CD4-positive, alpha-beta T cell treated with Interleukin-1 beta for 1 hour (primary cell): ENCODE data around the gene IL10RB.

Experiments
- DNase-seq, 2 donors: peaks; one replicate each; pipeline ENCODE4 v3.0.0-alpha.2; 2020 to 2022

IL10RB gene

DNA sequence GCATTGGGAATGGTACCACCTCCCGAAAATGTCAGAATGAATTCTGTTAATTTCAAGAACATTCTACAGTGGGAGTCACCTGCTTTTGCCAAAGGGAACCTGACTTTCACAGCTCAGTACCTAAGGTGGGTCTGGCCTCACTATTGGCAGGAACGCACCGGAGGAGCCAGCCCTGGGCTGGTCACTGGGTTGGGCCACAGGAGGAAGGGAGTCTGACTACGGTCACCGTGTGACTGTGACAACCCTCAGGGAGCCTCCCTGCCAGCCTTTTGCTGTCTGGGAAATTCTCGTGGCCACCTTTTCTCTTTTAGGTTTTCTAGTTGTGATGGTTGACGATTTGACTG is 2.2 kb downstream of the IL10RB start:
- DNase-seq = no peak

DNA sequence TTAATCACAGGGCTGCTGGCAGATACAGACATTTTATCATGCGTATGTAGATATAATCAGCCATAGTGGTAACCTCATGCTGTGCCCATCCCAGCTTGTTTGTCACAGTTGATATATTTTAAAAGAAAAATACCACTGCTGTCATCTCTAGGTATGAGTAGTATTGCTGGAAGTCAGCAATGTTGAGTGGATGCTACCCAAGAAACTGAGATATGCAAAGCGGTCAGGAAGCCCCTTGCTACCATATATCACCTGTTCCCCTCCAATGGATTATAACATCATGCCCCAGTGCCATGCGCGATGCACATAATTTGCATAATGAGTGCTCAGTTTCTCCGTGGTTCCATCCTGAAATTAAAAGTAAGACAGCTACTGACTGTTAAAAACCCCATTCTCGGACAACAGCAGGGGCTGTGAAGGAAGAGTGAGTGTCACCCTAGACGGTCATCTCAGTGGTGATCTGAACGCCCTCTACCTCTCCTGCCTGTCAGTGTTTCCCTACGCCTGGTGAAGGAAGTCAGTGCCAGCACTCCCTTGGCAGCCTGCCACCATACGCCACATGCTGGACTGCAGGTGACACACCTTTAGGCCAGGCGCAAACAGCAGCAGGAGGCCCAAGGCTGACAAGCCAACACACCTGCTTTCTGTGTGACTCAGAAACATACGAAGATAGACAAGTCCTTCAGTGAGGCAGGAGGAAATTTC is 2.7 kb downstream of the IL10RB start:
- peak; percentile 27 to 42 for DNase-seq

- no peak for DNase-seq
Measured at GRCh38 chr21:33270986-33271385, 4.8 kb downstream of the IL10RB start.

GRCh38 chr21:33273044-33273443 is 6.9 kb downstream of the IL10RB start:
- no peak for DNase-seq

- no peak for DNase-seq
Measured at GRCh38 chr21:33278721-33279120, 12.6 kb downstream of the IL10RB start.

GRCh38 chr21:33279330-33279820 is 13.2 kb downstream of the IL10RB start:
- no peak for DNase-seq

GRCh38 chr21:33281096-33281652 is 15.0 kb downstream of the IL10RB start:
- DNase-seq = no peak

GRCh38 chr21:33283203-33283602 is 17.0 kb downstream of the IL10RB start:
- DNase-seq = no peak

DNA sequence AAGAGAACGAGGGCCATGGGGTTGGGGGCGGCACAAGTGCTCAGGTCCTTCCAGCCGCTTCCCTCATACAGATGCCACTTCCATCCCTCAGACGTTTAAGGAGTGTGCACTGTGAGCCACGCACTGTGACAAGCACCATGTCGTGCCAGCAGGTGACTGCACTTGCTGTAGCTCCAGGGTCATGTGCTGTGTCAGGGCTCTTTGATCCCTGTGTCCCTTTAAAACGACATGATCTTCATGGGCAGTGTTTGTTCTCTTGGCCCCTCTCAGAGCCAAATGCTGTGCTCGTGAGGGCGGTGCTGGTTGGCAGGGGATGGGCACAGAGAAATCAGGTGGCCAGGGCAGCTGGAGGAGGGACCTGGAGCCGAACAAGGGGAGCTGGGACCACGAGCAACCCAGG is 19.9 kb downstream of the IL10RB start:
- DNase-seq = no peak

DNA sequence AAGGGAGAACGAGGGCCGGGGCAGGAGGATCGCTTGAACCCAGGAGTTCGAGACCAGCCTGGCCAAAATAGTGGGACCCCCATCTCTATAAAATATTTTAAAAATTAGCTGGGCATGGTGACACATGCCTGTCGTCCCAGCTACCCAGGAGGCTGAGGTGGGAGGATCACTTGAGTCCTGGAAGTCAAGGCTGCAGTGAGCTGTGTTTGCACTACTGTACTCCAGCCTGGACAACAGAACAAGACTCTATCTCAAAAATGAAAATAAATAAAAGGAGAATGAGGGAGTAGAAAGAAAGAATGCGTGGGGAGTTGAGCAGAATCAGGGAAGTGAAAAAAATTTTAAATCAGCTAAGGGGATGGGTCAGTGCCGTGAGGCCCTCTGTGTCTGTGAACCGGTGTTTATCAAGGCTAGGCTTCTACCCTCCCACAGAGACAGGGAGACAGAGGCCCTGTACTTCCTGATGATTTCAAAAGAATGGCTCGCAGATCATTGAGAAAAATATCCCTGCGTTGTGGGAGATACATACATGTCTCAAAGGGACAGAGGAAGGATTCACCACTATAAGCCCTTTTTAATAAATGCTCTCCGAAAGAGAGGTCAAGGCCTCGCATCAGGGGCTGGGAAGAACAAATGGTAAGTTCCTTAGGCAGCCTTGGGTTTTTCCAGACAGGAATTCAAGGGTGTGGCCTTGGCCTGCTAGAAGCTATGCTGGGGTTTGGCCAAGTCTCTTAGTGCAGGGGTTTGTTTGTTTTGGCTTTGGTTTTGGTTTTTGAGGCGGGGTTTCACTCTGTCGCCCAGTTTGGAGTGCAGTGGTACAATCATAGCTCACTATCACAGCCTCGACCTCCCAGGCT is 20.7 kb downstream of the IL10RB start:
- no peak for DNase-seq

GRCh38 chr21:33289199-33289819 is 23.1 kb downstream of the IL10RB start:
- no peak for DNase-seq

- no peak for DNase-seq
Measured at GRCh38 chr21:33290441-33290840, 24.3 kb downstream of the IL10RB start.

DNA sequence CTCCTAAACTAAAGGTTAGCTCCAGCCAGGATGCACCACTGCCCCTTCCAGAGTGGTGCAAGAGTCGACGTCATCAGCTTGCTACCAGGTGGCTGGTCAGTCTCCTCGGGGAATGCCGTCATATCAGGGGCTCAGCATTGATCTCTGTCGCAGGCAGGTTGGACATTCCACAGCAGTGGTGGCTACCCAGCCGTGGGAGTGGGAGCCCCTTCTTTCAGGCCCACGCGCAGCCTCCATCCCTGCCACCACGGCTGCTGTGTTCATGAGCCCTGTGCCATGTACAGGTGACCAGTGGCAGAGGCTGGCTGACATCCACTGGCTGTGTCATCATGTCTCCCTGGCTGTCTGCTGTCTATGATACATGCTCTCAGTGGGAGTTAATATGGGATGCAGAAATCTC is 25.5 kb downstream of the IL10RB start:
- DNase-seq = no peak

- DNase-seq = no peak
Measured at GRCh38 chr21:33292724-33293123, 26.6 kb downstream of the IL10RB start.

DNA sequence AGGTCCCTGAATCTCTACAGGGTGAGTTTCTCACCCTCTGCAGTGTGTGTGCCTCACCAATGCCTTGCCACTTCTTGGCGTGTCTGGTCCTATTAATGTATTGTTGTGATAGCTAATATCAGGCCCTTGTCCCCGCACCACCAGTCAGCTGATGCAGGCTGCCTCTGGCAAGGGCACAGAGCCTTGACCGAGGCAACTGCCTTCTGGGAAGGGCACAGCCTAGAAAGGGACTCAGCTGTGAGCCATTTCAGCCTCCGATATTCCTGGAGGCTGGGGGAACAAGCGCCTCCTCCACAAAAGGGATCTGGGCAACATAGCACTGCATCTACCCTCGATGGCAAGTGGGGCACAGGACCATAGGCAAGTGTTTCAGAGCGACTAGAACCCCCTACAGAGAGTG is 27.0 kb downstream of the IL10RB start:
- no peak for DNase-seq

DNA sequence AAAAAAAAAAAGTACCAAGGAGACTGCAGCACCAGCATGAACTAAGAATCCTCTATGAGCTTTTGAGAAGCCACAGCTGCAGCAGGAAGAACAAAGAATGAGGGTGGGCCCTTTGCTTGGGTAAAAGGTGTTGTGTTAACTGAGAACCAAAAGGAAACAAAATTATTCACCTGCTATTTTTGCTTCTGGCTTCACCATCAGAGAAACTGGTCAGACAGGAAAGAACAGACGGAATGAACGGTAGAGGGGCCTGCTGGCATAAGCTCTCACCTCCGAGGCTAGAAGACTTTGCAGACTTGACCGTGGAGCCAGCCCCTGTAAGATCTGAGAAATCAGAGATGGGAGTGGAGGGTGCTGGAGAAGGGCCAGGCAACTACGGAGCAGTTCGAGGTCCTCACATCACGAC is 27.6 kb downstream of the IL10RB start:
- DNase-seq = peak in 1 of 2 donors; percentile 12

DNA sequence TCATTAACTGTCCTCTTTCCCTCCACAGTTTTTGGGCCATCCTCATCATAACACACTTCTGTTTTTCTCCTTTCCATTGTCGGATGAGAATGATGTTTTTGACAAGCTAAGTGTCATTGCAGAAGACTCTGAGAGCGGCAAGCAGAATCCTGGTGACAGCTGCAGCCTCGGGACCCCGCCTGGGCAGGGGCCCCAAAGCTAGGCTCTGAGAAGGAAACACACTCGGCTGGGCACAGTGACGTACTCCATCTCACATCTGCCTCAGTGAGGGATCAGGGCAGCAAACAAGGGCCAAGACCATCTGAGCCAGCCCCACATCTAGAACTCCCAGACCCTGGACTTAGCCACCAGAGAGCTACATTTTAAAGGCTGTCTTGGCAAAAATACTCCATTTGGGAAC is 30.0 kb downstream of the IL10RB start:
- DNase-seq = peak in 1 of 2 donors; percentile 70

DNA sequence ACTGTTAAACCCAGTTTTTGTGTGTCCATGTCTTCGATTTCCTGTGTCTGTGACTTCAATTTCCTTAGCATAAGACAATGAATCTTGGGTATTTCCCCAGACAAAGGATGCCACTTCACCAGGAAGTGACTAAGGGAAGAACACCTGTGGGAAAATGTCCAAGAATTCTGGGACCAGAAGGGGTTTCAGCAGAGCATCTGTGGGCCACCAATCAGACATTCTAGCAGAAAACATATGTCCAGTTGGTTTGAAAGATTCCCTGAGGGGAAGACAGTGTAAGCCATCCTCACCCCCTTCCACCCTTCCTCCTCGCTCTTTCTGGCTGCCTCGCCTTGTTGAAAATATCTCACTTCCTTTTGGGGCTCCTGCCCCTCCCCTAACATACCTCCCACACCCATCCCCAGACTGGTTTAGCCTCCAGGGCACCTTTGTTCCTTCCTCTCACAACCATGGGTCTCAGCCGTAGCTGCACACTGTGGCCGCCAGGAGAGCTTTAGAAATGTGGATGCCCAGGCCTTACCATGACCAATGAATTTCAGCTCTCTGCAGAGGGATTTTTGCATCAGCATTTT is 33.1 kb downstream of the IL10RB start:
- peak; percentile 52 to 68 for DNase-seq

GRCh38 chr21:33300701-33301631 is 34.8 kb downstream of the IL10RB start:
- peak in 1 of 2 donors; percentile 67 for DNase-seq

- DNase-seq = no peak
Measured at GRCh38 chr21:33301632-33302002, 35.5 kb downstream of the IL10RB start.

DNA sequence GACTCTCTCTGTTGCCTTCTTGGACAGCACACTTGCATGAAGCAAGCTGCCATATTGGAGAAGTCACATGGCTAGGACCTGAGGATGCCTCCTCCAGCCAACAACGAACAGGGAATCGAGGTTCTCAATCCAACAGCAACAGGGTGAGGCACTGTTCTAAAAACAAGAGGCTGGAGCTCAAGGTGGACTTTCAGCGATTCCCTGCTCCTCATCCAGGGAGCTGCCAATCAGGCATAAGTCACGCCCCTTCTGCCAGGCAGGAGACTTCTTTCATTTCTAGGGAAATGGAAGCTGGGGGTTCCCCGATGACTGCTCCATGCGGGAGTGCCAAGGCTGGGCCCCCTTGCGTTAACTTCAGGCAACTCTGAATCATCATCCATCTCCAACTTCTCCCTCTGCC is 35.9 kb downstream of the IL10RB start:
- peak in 1 of 2 donors; percentile 12 for DNase-seq

DNA sequence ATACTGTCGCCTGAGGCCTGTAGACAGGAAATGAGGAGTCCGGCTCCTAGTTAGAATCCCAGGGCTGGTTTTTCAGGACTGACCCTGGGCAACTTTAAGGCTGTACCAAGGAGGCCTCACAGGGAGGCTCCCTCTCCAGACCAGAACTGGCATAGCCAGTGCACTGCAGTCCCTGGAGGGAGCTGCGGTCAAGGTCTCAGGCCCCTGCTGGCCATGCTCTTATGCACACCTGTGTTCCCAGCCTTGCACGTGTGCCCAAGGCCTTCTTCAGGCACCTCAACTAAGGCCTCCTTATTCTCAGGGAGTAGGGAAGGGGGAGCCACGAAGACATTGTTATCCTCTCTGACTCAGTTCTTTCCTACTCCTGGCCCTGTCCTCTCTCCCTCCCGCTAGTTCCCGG is 36.6 kb downstream of the IL10RB start:
- DNase-seq = no peak
